B cell (primary cell): ENCODE measurements around the gene TGFA. TPM values are rescaled to one million over a fixed set of nuclear protein-coding genes. Genes with fewer than 3 reads are reported as not detected.

Source experiments
- ATAC-seq: fragments of 200-7000 bp; cut with Tn5 transposase; one replicate; pipeline ENCODE4 v1.10.0; 2021; ENCODE audit warnings: low read depth, mild to moderate bottlenecking, moderate number of reproducible peaks, moderate library complexity
- CTCF ChIA-PET: fragments of 350-600 bp; sonication (Branson Sonifier 250); formaldehyde crosslinking; loops from one replicate; lab custom pipeline; 2021; ENCODE audit warnings: antibody characterized with exemption, inconsistent platforms; lab: Charles Lee
- POLR2A ChIA-PET: fragments of 350-600 bp; sonication (Branson Sonifier 250); formaldehyde crosslinking; loops from one replicate; lab custom pipeline; 2021; ENCODE audit warnings: antibody characterized with exemption; lab: Charles Lee
- DNase-seq: peaks from one replicate; pipeline ENCODE4 v3.0.0; 2013
- H2AFZ ChIP-seq: 2 replicates; pipeline ENCODE4 v1.6.1; 2012; ENCODE audit warnings: mild to moderate bottlenecking, low read depth, low read length; ENCODE audit not compliant: insufficient read depth, poor library complexity, severe bottlenecking
- H3K27ac ChIP-seq, 2 donors: 1 replicate in 1 of 2; 2 replicates in 1 of 2; pipeline ENCODE4 v1.5.1; 2012 to 2013; ENCODE audit warnings: low read length in 2 of 2, mild to moderate bottlenecking in 2 of 2, moderate library complexity in 1 of 2
- H3K27me3 ChIP-seq, 4 experiments: fragments of 200-600 bp in 1 of 4; sonication (generic) in 1 of 4; replicated peaks in 1 of 4; 1 replicate in 2 of 4; 2 replicates in 2 of 4; pipeline versions ENCODE4 v1.6.1 to v1.7.0; 2013 to 2016; ENCODE audit warnings: low read length in 3 of 4, mild to moderate bottlenecking in 2 of 4, mixed read lengths in 1 of 4, moderate library complexity in 1 of 4; ENCODE audit not compliant: insufficient read depth in 4 of 4, control insufficient read depth in 3 of 4; ENCODE audit errors: control extremely low read depth in 1 of 4
- H3K36me3 ChIP-seq, 2 experiments: replicated peaks in 1 of 2; 1 replicate in 1 of 2; 2 replicates in 1 of 2; pipeline versions ENCODE4 v1.6.1 to v1.7.1; 2013; ENCODE audit warnings: low read length in 1 of 2; ENCODE audit not compliant: insufficient read depth in 2 of 2, control insufficient read depth in 1 of 2; ENCODE audit errors: control extremely low read depth in 1 of 2, extremely low read depth in 1 of 2
- H3K4me1 ChIP-seq, 2 donors: fragments of 200-600 bp in 1 of 2; sonication (generic) in 1 of 2; 1 replicate in 1 of 2; 2 replicates in 1 of 2; pipeline versions ENCODE4 v1.5.1 to v1.6.1; 2013 to 2017; ENCODE audit warnings: low read length in 2 of 2; ENCODE audit not compliant: control insufficient read depth in 2 of 2, insufficient read depth in 2 of 2
- H3K4me2 ChIP-seq: replicated peaks from 2 replicates; pipeline ENCODE3; 2012; ENCODE audit warnings: mild to moderate bottlenecking, low read depth, low read length; ENCODE audit not compliant: poor library complexity, severe bottlenecking
- H3K4me3 ChIP-seq, 5 experiments: fragments of 200-600 bp in 1 of 5; sonication (generic) in 1 of 5; 1 replicate in 3 of 5; 2 replicates in 2 of 5; pipeline versions ENCODE4 v1.5.1 to v1.7.0; 2011 to 2016; ENCODE audit warnings: low read length in 4 of 5, mild to moderate bottlenecking in 4 of 5, low read depth in 2 of 5, control low read depth in 1 of 5, moderate library complexity in 1 of 5; ENCODE audit not compliant: insufficient read depth in 1 of 5; ENCODE audit errors: control extremely low read depth in 1 of 5, extremely low read depth in 1 of 5
- H3K79me2 ChIP-seq: fragments of 200-600 bp; sonication (generic); one replicate; pipeline ENCODE4 v1.6.0; 2016; ENCODE audit warnings: low read length; ENCODE audit not compliant: control insufficient read depth, insufficient read depth
- H3K9ac ChIP-seq: fragments of 200-600 bp; sonication (generic); 2 replicates; pipeline ENCODE4 v1.6.1; 2017; ENCODE audit warnings: mild to moderate bottlenecking, low read length, moderate library complexity
- H3K9me3 ChIP-seq, 3 donors: one replicate each; pipeline versions ENCODE4 v1.6.1 to v1.7.1; 2013; ENCODE audit warnings: low read length in 2 of 3; ENCODE audit not compliant: control insufficient read depth in 2 of 3, insufficient read depth in 1 of 3; ENCODE audit errors: control extremely low read depth in 1 of 3
- H4K20me1 ChIP-seq: 2 replicates; pipeline ENCODE4 v1.6.0; 2012; ENCODE audit warnings: mild to moderate bottlenecking, low read length; ENCODE audit not compliant: insufficient read depth, control insufficient read depth, poor library complexity, severe bottlenecking
- H3K27ac Mint-ChIP-seq: one replicate; pipeline ENCODE4 v1.8.0; 2021; ENCODE audit warnings: mixed read lengths
- H3K27me3 Mint-ChIP-seq: one replicate; pipeline ENCODE4 v1.8.0; 2021; ENCODE audit warnings: mixed read lengths
- H3K4me1 Mint-ChIP-seq: one replicate; pipeline ENCODE4 v1.8.0; 2021; ENCODE audit warnings: mixed read lengths
- H3K4me3 Mint-ChIP-seq: one replicate; pipeline ENCODE4 v1.8.0; 2021; ENCODE audit warnings: mixed read lengths
- H3K9me3 Mint-ChIP-seq: one replicate; pipeline ENCODE4 v1.8.0; 2022; ENCODE audit warnings: mixed read lengths; ENCODE audit not compliant: insufficient read depth
- EZH2 ChIP-seq: IDR thresholded peaks from 2 replicates; pipeline ENCODE4 v1.6.1; 2012; ENCODE audit warnings: borderline replicate concordance, low read depth, mild to moderate bottlenecking, moderate library complexity, low read length; ENCODE audit not compliant: insufficient read depth, poor library complexity, severe bottlenecking
- WGBS: methylation state at CpG from one replicate; pipeline ENCODE4 v1.1.5; 2013; ENCODE audit warnings: missing lambda C conversion rate; ENCODE audit not compliant: insufficient coverage; 5-methylcytosine and 5-hydroxymethylcytosine counted together
- intact Hi-C: fragments of 100-400 bp; cut with micrococcal nuclease; formaldehyde crosslinking; loops from one replicate; pipeline ENCODE4 v1.10.0; 2022
- polyA plus RNA-seq: library from polyadenylated mRNA; depleted of rRNA; stranded (reverse); fragments of >200 nt; gene quantifications from 2 replicates; pipeline ENCODE4 v1.2.3, GENCODE V29; 2012
- total RNA-seq, 2 donors: library from RNA; stranded (reverse); fragments of 120-200 nt in 1 of 2; gene quantifications; 1 replicate in 1 of 2; 2 replicates in 1 of 2; pipeline versions ENCODE4 v1.2.3 to v1.2.4, GENCODE V29; 2013 to 2022
- TF ChIP-seq, protein P1 (sequence below): fragments of 200-600 bp; IDR thresholded peaks from one replicate; pipeline ENCODE4 v1.8.0; 2022; ENCODE audit warnings: antibody characterized with exemption, mild to moderate bottlenecking

TGFA gene
- total and polyA plus RNA-seq, 2 donors (not counting 1 experiment from before 2014, with no cell fraction given): 0.04 TPM; not detected in 1

DNA sequence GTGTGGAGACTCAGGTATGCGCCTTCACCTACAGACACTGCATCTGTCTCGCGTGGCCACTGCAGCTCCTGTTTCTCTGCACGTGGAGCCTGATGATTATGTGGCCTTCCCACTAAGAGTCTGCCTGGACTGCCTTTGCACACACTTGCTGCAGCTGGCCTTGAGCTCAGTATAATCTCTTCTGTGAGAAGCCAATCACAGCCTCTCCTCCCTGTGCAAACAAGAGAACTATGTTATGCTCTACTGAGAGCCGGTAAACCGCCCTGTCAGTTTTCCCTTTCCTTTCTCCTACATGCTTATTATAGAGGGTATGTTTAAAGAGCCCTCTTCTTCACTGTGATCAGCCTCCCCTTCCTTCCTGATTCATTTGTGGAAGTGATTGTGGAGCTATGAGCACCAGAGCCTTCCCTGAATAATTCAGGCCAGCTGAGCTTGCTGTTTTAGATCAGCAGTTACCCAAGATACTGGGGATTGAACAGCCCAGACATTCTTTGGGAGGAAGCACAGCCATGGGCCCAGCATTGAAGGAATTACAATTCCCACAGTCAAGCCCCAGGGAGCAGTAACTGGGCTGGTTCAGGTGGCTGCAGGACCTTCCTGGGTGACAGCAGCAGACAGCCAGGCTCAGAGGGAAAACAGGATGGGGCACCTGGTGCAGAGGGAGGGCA, 3.7 kb upstream of the TGFA start:
- Histone ChIP-seq H3K27ac (no peak overlapping the region), H3K9me3 (peaks cover 0 to 4% (median 0%) of the 10 kb centered on the region in 3 donors), H3K4me2 (no peak overlapping the region), H2AFZ (no peak overlapping the region), H3K4me1 (peaks cover 20% of the 10 kb centered on the region in 2 donors), H4K20me1 (no peaks in the 10 kb centered on the region), H3K9ac (no peak overlapping the region), H3K4me3 (no peak overlapping the region), H3K79me2 (no peaks in the 10 kb centered on the region), H3K27me3 (peaks cover 0 to 37% (median 26%) of the 10 kb centered on the region in 4 experiments), H3K36me3 (no peaks in the 10 kb centered on the region)
- WGBS: 86% methylated on average over 4 of the region's 6 CpGs
- H3K27me3 Mint-ChIP-seq: peaks cover 69% of the 10 kb centered on the region
- H3K4me3 Mint-ChIP-seq: no peak overlapping the region
- CTCF ChIA-PET: interaction anchor here (0.8 to 1.2 kb wide), 2 partner anchors 13 to 15 kb away, joined by 3 read pairs; no protein-coding TSS in a partner anchor
- DNase-seq (no peak), ATAC-seq (no peak)
- intact Hi-C loops: no loop called here
- H3K4me1 Mint-ChIP-seq: peaks cover 19% of the 10 kb centered on the region
- POLR2A ChIA-PET: no interaction called here
- H3K9me3 Mint-ChIP-seq: no peaks in the 10 kb centered on the region
- no peak overlapping the region for H3K27ac Mint-ChIP-seq
- TF ChIP-seq, protein P1, sequence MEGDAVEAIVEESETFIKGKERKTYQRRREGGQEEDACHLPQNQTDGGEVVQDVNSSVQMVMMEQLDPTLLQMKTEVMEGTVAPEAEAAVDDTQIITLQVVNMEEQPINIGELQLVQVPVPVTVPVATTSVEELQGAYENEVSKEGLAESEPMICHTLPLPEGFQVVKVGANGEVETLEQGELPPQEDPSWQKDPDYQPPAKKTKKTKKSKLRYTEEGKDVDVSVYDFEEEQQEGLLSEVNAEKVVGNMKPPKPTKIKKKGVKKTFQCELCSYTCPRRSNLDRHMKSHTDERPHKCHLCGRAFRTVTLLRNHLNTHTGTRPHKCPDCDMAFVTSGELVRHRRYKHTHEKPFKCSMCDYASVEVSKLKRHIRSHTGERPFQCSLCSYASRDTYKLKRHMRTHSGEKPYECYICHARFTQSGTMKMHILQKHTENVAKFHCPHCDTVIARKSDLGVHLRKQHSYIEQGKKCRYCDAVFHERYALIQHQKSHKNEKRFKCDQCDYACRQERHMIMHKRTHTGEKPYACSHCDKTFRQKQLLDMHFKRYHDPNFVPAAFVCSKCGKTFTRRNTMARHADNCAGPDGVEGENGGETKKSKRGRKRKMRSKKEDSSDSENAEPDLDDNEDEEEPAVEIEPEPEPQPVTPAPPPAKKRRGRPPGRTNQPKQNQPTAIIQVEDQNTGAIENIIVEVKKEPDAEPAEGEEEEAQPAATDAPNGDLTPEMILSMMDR: no peak
- TF ChIP-seq EZH2: no peak

DNA sequence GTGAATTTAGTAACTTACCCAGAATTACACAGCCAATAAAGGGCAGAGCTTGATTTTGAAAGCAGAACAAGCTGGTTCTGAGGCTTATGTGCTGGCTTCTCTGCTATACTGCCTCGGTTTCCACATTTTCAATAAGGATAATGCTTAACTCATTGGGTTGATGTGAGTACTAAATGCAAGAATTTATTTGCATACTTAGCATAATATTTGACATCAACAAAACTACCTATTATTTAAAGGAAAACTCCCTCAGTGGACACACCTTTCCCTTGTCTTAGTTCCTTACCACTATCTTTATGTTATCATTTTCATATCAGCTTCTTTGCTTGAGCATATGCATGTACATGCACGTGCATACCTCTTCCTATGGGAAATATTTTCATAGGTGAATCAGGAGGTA, 3.0 kb upstream of the TGFA start:
- Histone ChIP-seq H3K4me2 (no peak overlapping the region), H3K36me3 (no peaks in the 10 kb centered on the region), H3K4me1 (peaks cover 20% of the 10 kb centered on the region in 2 donors), H4K20me1 (no peaks in the 10 kb centered on the region), H3K4me3 (no peak overlapping the region), H2AFZ (no peak overlapping the region), H3K27me3 (peaks cover 0 to 38% (median 32%) of the 10 kb centered on the region in 4 experiments), H3K9ac (no peak overlapping the region), H3K79me2 (no peaks in the 10 kb centered on the region), H3K27ac (no peak overlapping the region), H3K9me3 (peaks cover 0 to 4% (median 0%) of the 10 kb centered on the region in 3 donors)
- no peak for TF ChIP-seq EZH2
- TF ChIP-seq, protein P1: no peak
- no peak for ATAC-seq
- no peak overlapping the region for H3K4me3 Mint-ChIP-seq
- intact Hi-C loops: no loop called here
- ChIA-PET POLR2A (no interaction called here), CTCF (interaction anchor here (0.8 kb wide), 1 partner anchor 16 kb away, joined by 3 read pairs; no protein-coding TSS in a partner anchor)
- no CpG with 5 or more reads among the region's 2 CpGs for WGBS
- peaks cover 71% of the 10 kb centered on the region for H3K27me3 Mint-ChIP-seq
- no peak for DNase-seq
- H3K9me3 Mint-ChIP-seq: no peaks in the 10 kb centered on the region
- peaks cover 19% of the 10 kb centered on the region for H3K4me1 Mint-ChIP-seq
- no peak overlapping the region for H3K27ac Mint-ChIP-seq
